PC-3 (cell line): Measurements from ENCODE around the gene WDFY4. TPM values are rescaled to one million over a fixed set of nuclear protein-coding genes. Genes with fewer than 3 reads are reported as not detected.
A peak's percentile ranks its signal among the peaks of the same experiment; 100 is the strongest.

Experiments used
- ATAC-seq: fragments of 200-7000 bp; cut with Tn5 transposase; 2 replicates; pipeline ENCODE4 v1.9.1; 2020; ENCODE audit warnings: mild to moderate bottlenecking, moderate library complexity
- BruUV-seq: library from RNA; stranded (reverse); fragments of 400-500 nt; replicated peaks from 2 replicates; lab custom pipeline; 2021; lab: Mats Ljungman, UMichigan
- CTCF ChIA-PET: fragments of 300-600 bp; sonication (Branson Sonifier 250); formaldehyde crosslinking; loops from one replicate; lab custom pipeline; 2022; ENCODE audit warnings: antibody characterized with exemption; lab: Charles Lee
- POLR2A ChIA-PET: fragments of 300-600 bp; sonication (Branson Sonifier 250); formaldehyde crosslinking; loops from one replicate; lab custom pipeline; 2022; ENCODE audit warnings: antibody characterized with exemption; ENCODE audit not compliant: unreplicated experiment; lab: Charles Lee
- DNase-seq: peaks from one replicate; pipeline ENCODE4 v3.0.0-alpha.2; 2015
- H2AFZ ChIP-seq: fragments of 300-600 bp; sonication (generic); 2 replicates; pipeline ENCODE4 v1.6.0; 2016; ENCODE audit warnings: antibody characterized with exemption, low read length
- H3F3A ChIP-seq: fragments of 300-600 bp; sonication (generic); one replicate; pipeline ENCODE4 v1.6.0; 2017; ENCODE audit warnings: antibody characterized with exemption, low read length, control low read depth, mild to moderate bottlenecking; ENCODE audit not compliant: unreplicated experiment
- H3K27ac ChIP-seq: fragments of 300-600 bp; sonication (generic); 2 replicates; pipeline ENCODE4 v1.5.1; 2016; ENCODE audit warnings: mild to moderate bottlenecking, low read length
- H3K27me3 ChIP-seq: fragments of 300-600 bp; sonication (generic); 2 replicates; pipeline ENCODE4 v1.6.1; 2016; ENCODE audit warnings: low read length, mixed read lengths
- H3K36me3 ChIP-seq: fragments of 300-600 bp; sonication (generic); 2 replicates; pipeline ENCODE4 v1.6.1; 2016; ENCODE audit warnings: low read depth, mixed run types, low read length, mixed read lengths
- H3K4me1 ChIP-seq: fragments of 300-600 bp; sonication (generic); 2 replicates; pipeline ENCODE4 v1.5.1; 2016; ENCODE audit warnings: low read length; ENCODE audit not compliant: insufficient read depth
- H3K4me2 ChIP-seq: fragments of 300-600 bp; sonication (generic); 2 replicates; pipeline ENCODE4 v1.6.0; 2016; ENCODE audit warnings: low read length
- H3K4me3 ChIP-seq: fragments of 300-600 bp; sonication (generic); 2 replicates; pipeline ENCODE4 v1.5.1; 2016; ENCODE audit warnings: mild to moderate bottlenecking, low read length, mixed read lengths
- H3K79me2 ChIP-seq: fragments of 300-600 bp; sonication (generic); 2 replicates; pipeline ENCODE4 v1.6.1; 2017; ENCODE audit warnings: low read length, mixed read lengths
- H3K9ac ChIP-seq: fragments of 300-600 bp; sonication (generic); 2 replicates; pipeline ENCODE4 v1.6.0; 2016; ENCODE audit warnings: mild to moderate bottlenecking, low read length
- H3K9me2 ChIP-seq: fragments of 300-600 bp; sonication (generic); replicated peaks from 2 replicates; pipeline ENCODE4 v1.6.1; 2016; ENCODE audit warnings: mixed run types, low read length, mixed read lengths
- H3K9me3 ChIP-seq: fragments of 300-600 bp; sonication (generic); 2 replicates; pipeline ENCODE4 v1.6.1; 2016; ENCODE audit warnings: low read length, mixed read lengths
- H4K20me1 ChIP-seq: fragments of 300-600 bp; sonication (generic); 2 replicates; pipeline ENCODE4 v1.6.1; 2016; ENCODE audit warnings: low read length, mixed read lengths
- CTCF ChIP-seq: fragments of 300-600 bp; sonication (generic); conservative IDR thresholded peaks from 2 replicates; pipeline ENCODE4 v1.5.1; 2017; ENCODE audit warnings: antibody characterized with exemption, low read depth, mild to moderate bottlenecking, low read length
- EZH2 ChIP-seq: fragments of 300-600 bp; sonication (generic); IDR thresholded peaks from one replicate; pipeline ENCODE4 v1.6.1; 2017; ENCODE audit warnings: antibody characterized with exemption, mild to moderate bottlenecking, low read length; ENCODE audit not compliant: unreplicated experiment
- EZH2phosphoT487 ChIP-seq: fragments of 300-600 bp; sonication (generic); IDR thresholded peaks from 2 replicates; pipeline ENCODE4 v1.6.1; 2018; ENCODE audit warnings: mild to moderate bottlenecking, antibody characterized with exemption, low read length, borderline replicate concordance
- intact Hi-C: fragments of 100-400 bp; cut with micrococcal nuclease; formaldehyde crosslinking; loops from 2 replicates; pipeline ENCODE4 v1.9.0; 2023
- total RNA-seq: library from RNA; depleted of rRNA; stranded (reverse); fragments of >200 nt; gene quantifications from 2 replicates; pipeline ENCODE4 v1.2.3, GENCODE V29; 2014

WDFY4 gene
- total RNA-seq, 1 experiment from 2014 or later: not detected

- peak overlapping the region; percentile 99 for H3K4me2 ChIP-seq
- BruUV-seq: no TSS peak
- no peaks in the 10 kb centered on the region for H3K36me3 ChIP-seq
- no peak overlapping the region for H3K27ac ChIP-seq
- H3K9me2 ChIP-seq: no peaks in the 10 kb centered on the region
- H4K20me1 ChIP-seq: no peaks in the 10 kb centered on the region
- POLR2A ChIA-PET: no interaction called here
- no peak for DNase-seq
- ATAC-seq: no peak
- no peak overlapping the region for H3K9ac ChIP-seq
- CTCF ChIA-PET: interaction anchor here (0.6 to 3.7 kb wide), 12 partner anchors 42 to 750 kb away, joined by 3 to 81 read pairs (median 8); partner anchors contain the start of gene ARHGAP22
- intact Hi-C loops: loop anchor here (1.0 to 5.0 kb wide), 6 partner anchors 52 to 750 kb away; partner anchors contain the start of genes ARHGAP22 and MAPK8
- H3K27me3 ChIP-seq: no peaks in the 10 kb centered on the region; the same call in 1 of the 2 replicates
- H3K4me1 ChIP-seq: peaks cover 14% of the 10 kb centered on the region
- H3K9me3 ChIP-seq: no peaks in the 10 kb centered on the region
- TF ChIP-seq EZH2phosphoT487 (no peak), EZH2 (no peak), CTCF (no peak)
- peak overlapping the region; percentile 98 for H2AFZ ChIP-seq
- H3K79me2 ChIP-seq: no peaks in the 10 kb centered on the region
- peak overlapping the region; percentile 75 for H3K4me3 ChIP-seq
- H3F3A ChIP-seq: no peaks in the 10 kb centered on the region
Observed at GRCh38 chr10:48656914-48657305, 27.8 kb upstream of the WDFY4 start.

- H3K79me2 ChIP-seq: no peaks in the 10 kb centered on the region
- H4K20me1 ChIP-seq: no peaks in the 10 kb centered on the region
- H3K9ac ChIP-seq: no peak overlapping the region
- CTCF ChIA-PET: interaction anchor here (0.9 to 3.7 kb wide), 5 partner anchors 97 to 751 kb away, joined by 3 to 81 read pairs (median 8); no protein-coding TSS in a partner anchor
- H3K4me2 ChIP-seq: no peak overlapping the region
- no peaks in the 10 kb centered on the region for H3F3A ChIP-seq
- POLR2A ChIA-PET: no interaction called here
- no peak for DNase-seq
- BruUV-seq: no TSS peak
- intact Hi-C loops: loop anchor here (2.0 to 5.0 kb wide), 4 partner anchors 53 to 750 kb away; partner anchors contain the start of genes ARHGAP22 and MAPK8
- no peaks in the 10 kb centered on the region; the same call in 1 of the 2 replicates for H3K27me3 ChIP-seq
- no peak for TF ChIP-seq EZH2phosphoT487
- no peak for TF ChIP-seq EZH2
- no peak for TF ChIP-seq CTCF
- H3K4me1 ChIP-seq: peaks cover 14% of the 10 kb centered on the region
- no peaks in the 10 kb centered on the region for H3K36me3 ChIP-seq
- no peaks in the 10 kb centered on the region for H3K9me2 ChIP-seq
- ATAC-seq: no peak
- H2AFZ ChIP-seq: no peak overlapping the region
- H3K27ac ChIP-seq: no peak overlapping the region
- H3K4me3 ChIP-seq: no peak overlapping the region
- no peaks in the 10 kb centered on the region for H3K9me3 ChIP-seq
Observed at GRCh38 chr10:48657416-48657815, 27.3 kb upstream of the WDFY4 start.

GRCh38 chr10:48658243-48658974 lies 26.3 kb upstream of the WDFY4 start:
- no TSS peak for BruUV-seq
- no peaks in the 10 kb centered on the region for H3F3A ChIP-seq
- H3K36me3 ChIP-seq: no peaks in the 10 kb centered on the region
- H3K27ac ChIP-seq: no peak overlapping the region
- 0 out of 2 replicates have a peak overlapping the region, but pooled peaks have one; percentile 9 for H2AFZ ChIP-seq
- DNase-seq: peak; percentile 96
- peak; percentile 6; the same call in 1 of the 2 replicates for ATAC-seq
- TF ChIP-seq EZH2phosphoT487 (no peak), CTCF (peak; percentile 99)
- no peaks in the 10 kb centered on the region for H3K79me2 ChIP-seq
- no peak overlapping the region for H3K4me3 ChIP-seq
- CTCF ChIA-PET: interaction anchor here (0.6 to 3.7 kb wide), 13 partner anchors 9 to 854 kb away, joined by 3 to 81 read pairs (median 5); partner anchors contain the start of gene WDFY4
- H3K9me2 ChIP-seq: no peaks in the 10 kb centered on the region
- H3K4me1 ChIP-seq: peaks cover 14% of the 10 kb centered on the region
- no peak overlapping the region for H3K9ac ChIP-seq
- no peaks in the 10 kb centered on the region; the same call in 1 of the 2 replicates for H3K27me3 ChIP-seq
- intact Hi-C loops: loop anchor here (1.0 to 5.0 kb wide), 5 partner anchors 151 to 861 kb away; partner anchors contain the start of gene MAPK8
- no peaks in the 10 kb centered on the region for H4K20me1 ChIP-seq
- peak overlapping the region; percentile 17; the same call in 1 of the 2 replicates for H3K4me2 ChIP-seq
- POLR2A ChIA-PET: no interaction called here
- no peaks in the 10 kb centered on the region for H3K9me3 ChIP-seq
